Motor neuron (in vitro differentiated cells): ENCODE measurements around the gene ELFN2. TPM values are rescaled to one million over a fixed set of nuclear protein-coding genes. Genes with fewer than 3 reads are reported as not detected.

ENCODE experiments used
- ATAC-seq, 8 experiments: fragments of 200-7000 bp; cut with Tn5 transposase; replicated peaks in 6 of 8; 2 replicates each; pipeline ENCODE4 v1.8.0; 2021; ENCODE audit warnings: mild to moderate bottlenecking in 8 of 8, moderate library complexity in 8 of 8
- H3K27ac ChIP-seq, 2 donors: fragments of 250-450 bp; sonication (Bioruptor Pico); 2 replicates each; pipeline ENCODE4 v1.9.0; 2021; ENCODE audit warnings: antibody characterized with exemption in 2 of 2, mild to moderate bottlenecking in 2 of 2, moderate library complexity in 1 of 2
- H3K4me1 ChIP-seq, 2 donors: fragments of 250-450 bp; sonication (Bioruptor Pico); replicated peaks in 1 of 2; 2 replicates each; pipeline ENCODE4 v1.6.1; 2021; ENCODE audit warnings: antibody characterized with exemption in 2 of 2, mild to moderate bottlenecking in 2 of 2, moderate library complexity in 1 of 2
- H3K4me3 ChIP-seq, 5 donors: fragments of 250-450 bp; sonication (Bioruptor Pico); 2 replicates each; pipeline ENCODE4 v1.9.0; 2021; ENCODE audit warnings: antibody characterized with exemption in 5 of 5, mild to moderate bottlenecking in 5 of 5, moderate library complexity in 4 of 5
- WGBS, 10 experiments: fragments of 450-650 bp; shearing (Covaris generic); methylation state at CpG; one replicate each; pipeline ENCODE4 v1.0.0; 2022; 5-methylcytosine and 5-hydroxymethylcytosine counted together
- in situ Hi-C, 9 experiments: fragments of 400-800 bp; cut with MboI; loops; one replicate each; pipeline ENCODE4 v1.15.0; 2021; ENCODE audit warnings: low sequenced_read_pairs in 9 of 9, low pct_unique_long_range_greater_than_20kb in 2 of 9; ENCODE audit not compliant: unreplicated experiment in 9 of 9
- total RNA-seq, 8 experiments: library from RNA; unstranded; fragments of 300-600 nt; gene quantifications; 2 replicates each; pipeline versions ENCODE4 v1.2.3 to v1.2.4, GENCODE V29; 2022

Gene ELFN2
- total RNA-seq, 8 experiments from 2014 or later, result 0.27 to 7.1 (median 2.7) TPM

DNA sequence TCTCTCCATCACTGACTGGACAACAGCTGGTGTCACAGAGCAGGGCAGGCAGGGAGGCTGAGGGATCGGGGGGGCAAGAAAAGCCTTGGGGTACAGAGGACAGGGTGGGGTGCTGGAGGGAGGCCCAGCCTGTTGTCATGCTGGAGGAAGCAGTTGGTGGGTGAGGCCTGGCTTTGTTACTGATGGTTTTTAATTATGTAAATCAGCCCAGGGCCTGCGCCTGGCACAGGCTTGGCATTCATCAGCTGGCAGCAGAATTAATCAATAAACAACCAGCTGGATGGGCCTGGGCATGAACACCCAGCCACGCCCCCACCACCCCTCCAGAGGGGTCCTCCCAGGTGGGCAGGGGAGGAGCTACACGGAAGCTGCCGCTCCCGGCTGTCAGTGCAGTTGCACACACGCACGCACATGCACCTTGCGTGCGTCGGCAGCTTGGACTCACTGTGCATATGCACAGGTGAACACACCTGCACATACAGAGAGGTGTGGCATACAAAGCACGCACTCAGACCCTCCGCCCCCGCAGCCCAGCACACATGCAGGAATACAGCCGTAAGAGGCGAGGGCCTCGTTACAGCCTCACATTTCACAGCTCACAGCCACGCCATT lies 21.3 kb upstream of the ELFN2 start:
- Histone ChIP-seq H3K4me1 (peaks cover 32 to 38% of the 10 kb centered on the region in 2 donors), H3K27ac (peak overlapping the region; percentile 66 to 82), H3K4me3 (no peak overlapping the region)
- in situ Hi-C loops, result no loop called here
- 40 to 76% methylated on average over 1 to 5 of the region's 18 CpGs; no CpG with 5 or more reads in 8 of the 10 experiments for WGBS, 10 experiments
- ATAC-seq, result peak in 5 of 8 experiments; percentile 31 to 55 (median 42)

DNA sequence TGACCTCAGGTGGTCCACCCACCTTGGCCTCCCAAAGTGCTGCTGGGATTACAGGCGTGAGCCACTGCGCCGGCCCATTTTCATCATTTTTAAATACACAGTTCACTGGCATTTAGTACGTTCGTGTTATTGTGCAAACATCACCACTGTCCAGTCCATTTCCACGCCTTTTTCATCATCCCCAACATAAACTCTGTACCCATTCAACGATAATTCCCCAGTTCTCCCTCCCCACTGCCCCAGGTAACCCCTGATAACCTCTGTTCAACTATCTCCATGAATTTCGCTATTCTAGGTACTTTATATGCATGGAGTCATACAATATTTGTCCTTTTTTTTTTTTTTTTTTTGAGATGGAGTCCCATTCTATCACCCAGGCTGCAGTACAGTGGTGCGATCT lies 18.2 kb upstream of the ELFN2 start:
- H3K27ac ChIP-seq, result no peak overlapping the region
- WGBS, 10 experiments, result 39 to 100% (median 75%) methylated on average over 1 to 8 of the region's 9 CpGs; no CpG with 5 or more reads in 4 of the 10 experiments
- in situ Hi-C loops, result no loop called here
- no peak for ATAC-seq
- no peak overlapping the region for H3K4me3 ChIP-seq
- H3K4me1 ChIP-seq, result peaks cover 37 to 47% of the 10 kb centered on the region in 2 donors

DNA sequence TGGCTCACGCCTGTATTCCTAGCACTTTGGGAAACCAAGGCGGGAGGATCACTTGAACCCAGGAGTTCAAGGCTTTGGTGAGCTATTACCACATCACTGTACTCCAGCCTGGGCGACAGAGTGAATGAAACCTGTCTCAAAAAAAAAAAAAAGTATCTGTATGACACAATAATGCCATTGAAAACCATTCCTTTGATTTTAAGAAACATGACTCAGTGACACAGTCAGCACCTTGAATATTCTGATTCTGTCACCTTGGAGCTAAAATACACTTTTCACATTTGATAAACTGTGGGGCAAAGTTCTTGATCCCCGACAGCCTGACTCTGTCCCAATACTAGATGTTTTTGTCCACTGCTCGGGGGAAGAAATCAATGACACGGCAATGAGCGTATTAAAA lies 16.7 kb upstream of the ELFN2 start:
- in situ Hi-C loops, result no loop called here
- H3K4me1 ChIP-seq, result peaks cover 22 to 38% of the 10 kb centered on the region in 2 donors
- no peak overlapping the region for H3K4me3 ChIP-seq
- 53 to 100% (median 89%) methylated on average over 1 to 7 of the region's 7 CpGs; no CpG with 5 or more reads in 1 of the 10 experiments for WGBS, 10 experiments
- no peak overlapping the region for H3K27ac ChIP-seq
- ATAC-seq, result no peak

DNA sequence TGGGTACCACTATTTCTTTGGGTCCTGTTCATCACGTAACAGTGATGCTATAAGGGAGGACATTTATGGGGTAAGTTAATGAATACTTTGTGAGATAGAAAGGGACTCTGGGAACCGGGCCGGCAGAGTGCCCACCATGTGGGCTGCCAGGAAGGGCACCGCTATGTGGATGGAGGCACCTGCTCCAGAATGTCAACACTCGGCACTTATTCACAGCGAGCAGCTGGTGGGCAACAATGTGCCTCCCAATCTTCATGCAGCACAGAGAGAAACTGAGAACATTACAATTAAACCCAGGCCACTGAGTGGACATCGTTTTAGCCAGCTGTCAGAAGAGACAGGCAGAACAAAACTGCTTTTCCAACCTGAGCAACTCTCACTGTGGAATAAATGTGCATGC lies 15.8 kb upstream of the ELFN2 start:
- WGBS, 10 experiments, result 25 to 100% (median 84%) methylated on average over 1 to 7 of the region's 7 CpGs
- in situ Hi-C loops, result no loop called here
- no peak overlapping the region for H3K4me3 ChIP-seq

DNA sequence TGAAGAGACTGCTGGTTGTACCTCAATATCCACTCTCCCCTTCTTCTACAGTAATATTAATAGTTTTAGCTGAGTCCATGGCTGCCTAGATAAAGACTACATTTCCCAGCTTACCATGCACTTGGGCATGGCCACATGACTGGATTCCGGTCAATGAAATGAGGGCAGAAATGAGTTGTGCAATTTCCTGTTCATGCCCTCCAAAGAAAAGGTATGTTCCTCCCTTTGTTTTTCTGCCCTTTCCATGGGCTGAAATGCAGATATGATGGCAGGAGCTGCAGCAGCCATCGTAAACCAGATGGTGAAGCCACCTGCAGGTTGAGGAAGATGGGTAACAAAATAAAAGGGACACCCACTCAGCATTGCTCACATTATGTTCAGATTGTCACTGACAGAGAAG lies 15.3 kb upstream of the ELFN2 start:
- H3K4me1 ChIP-seq, result peaks cover 19 to 34% of the 10 kb centered on the region in 2 donors
- in situ Hi-C loops, result no loop called here
- H3K27ac ChIP-seq, result peak overlapping the region in 1 of 2 donors; percentile 35
- peak in 5 of 8 experiments; percentile 45 to 68 (median 50) for ATAC-seq
- H3K4me3 ChIP-seq, result no peak overlapping the region
- 14 to 95% (median 70%) methylated on average over 1 to 2 of the region's 2 CpGs; no CpG with 5 or more reads in 3 of the 10 experiments for WGBS, 10 experiments

More for the DNA sequence above, 15.8 kb upstream of the ELFN2 start:
- H3K4me1 ChIP-seq, result peaks cover 22 to 38% of the 10 kb centered on the region in 2 donors
- no peak for ATAC-seq
- H3K27ac ChIP-seq, result no peak overlapping the region

DNA sequence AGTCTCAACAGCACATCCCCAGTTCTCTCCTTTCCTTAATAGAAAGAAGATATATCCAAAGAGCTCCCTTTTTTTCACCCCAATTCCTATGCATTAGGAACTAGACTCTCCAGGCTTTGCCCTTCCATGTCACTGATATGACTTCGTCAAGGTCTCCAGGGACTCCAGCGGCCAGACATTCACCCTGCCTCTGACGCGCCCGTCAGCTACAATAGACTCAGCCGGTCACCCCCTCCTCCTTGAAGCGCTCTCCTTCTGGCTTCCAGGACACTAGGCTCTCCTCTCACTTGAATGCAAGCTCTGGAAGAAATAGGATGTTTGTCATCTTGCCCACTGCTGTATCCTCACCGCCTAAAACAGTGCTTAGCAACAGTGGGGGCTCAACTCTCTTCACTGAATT lies 14.9 kb upstream of the ELFN2 start:
- peak in 5 of 8 experiments; percentile 84 to 90 (median 88) for ATAC-seq
- 49 to 82% (median 68%) methylated on average over 2 to 7 of the region's 8 CpGs; no CpG with 5 or more reads in 4 of the 10 experiments for WGBS, 10 experiments
- Histone ChIP-seq H3K4me3 (no peak overlapping the region), H3K4me1 (peaks cover 17 to 30% of the 10 kb centered on the region in 2 donors), H3K27ac (peak overlapping the region in 1 of 2 donors; percentile 35)
- in situ Hi-C loops, result no loop called here

DNA sequence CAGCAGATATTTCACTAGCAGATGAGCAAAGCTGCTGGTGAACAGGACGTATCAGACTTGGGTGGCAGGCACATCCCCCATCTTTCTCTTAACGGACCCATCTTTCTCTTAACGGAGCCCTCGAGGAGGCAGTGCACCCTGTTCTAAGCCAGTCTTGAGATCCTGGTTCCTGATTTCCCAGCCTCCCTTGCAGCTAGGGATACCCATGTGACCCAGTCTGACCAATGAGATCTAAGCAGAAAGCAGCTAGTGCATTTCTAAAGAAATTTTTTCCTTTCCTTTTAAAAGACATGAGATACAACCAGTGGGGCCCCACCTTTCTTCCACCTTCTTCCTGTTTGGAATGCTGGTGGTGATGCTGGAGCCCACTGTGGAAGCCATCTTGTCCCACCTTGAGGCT lies 13.6 kb upstream of the ELFN2 start:
- H3K4me1 ChIP-seq, result peaks cover 21 to 33% of the 10 kb centered on the region in 2 donors
- WGBS, 10 experiments, result 45 to 100% (median 81%) methylated on average over 2 to 4 of the region's 4 CpGs; no CpG with 5 or more reads in 4 of the 10 experiments
- in situ Hi-C loops, result no loop called here
- no peak overlapping the region for H3K27ac ChIP-seq
- no peak for ATAC-seq
- H3K4me3 ChIP-seq, result no peak overlapping the region

DNA sequence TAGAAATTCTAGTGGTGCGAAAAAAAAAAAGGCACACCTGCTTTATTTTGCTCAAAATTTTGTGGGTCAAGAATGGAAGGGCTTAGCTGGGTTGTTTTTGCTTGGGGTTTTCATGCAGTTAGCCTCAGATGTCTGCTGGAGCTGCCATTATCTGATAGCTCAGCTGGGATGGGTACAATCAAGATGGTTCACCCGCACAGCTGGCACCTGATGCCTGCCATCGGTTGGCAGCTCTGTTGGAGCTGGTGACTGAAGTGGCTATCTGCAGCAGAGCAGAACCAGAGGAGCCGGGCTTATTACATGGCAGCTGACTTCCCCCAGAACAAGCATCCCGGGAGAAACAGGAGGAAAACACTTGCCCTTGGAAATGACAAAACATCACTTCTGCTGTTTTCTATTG lies 12.1 kb upstream of the ELFN2 start:
- in situ Hi-C loops, result loop anchor here in 1 of 9 experiments (10.0 kb wide), 1 partner anchor 125 kb away; no protein-coding TSS in a partner anchor
- no peak overlapping the region for H3K27ac ChIP-seq
- no peak overlapping the region for H3K4me3 ChIP-seq
- ATAC-seq, result no peak
- peaks cover 25 to 41% of the 10 kb centered on the region in 2 donors for H3K4me1 ChIP-seq
- 40 to 100% (median 78%) methylated on average over 1 to 4 of the region's 5 CpGs; no CpG with 5 or more reads in 3 of the 10 experiments for WGBS, 10 experiments

DNA sequence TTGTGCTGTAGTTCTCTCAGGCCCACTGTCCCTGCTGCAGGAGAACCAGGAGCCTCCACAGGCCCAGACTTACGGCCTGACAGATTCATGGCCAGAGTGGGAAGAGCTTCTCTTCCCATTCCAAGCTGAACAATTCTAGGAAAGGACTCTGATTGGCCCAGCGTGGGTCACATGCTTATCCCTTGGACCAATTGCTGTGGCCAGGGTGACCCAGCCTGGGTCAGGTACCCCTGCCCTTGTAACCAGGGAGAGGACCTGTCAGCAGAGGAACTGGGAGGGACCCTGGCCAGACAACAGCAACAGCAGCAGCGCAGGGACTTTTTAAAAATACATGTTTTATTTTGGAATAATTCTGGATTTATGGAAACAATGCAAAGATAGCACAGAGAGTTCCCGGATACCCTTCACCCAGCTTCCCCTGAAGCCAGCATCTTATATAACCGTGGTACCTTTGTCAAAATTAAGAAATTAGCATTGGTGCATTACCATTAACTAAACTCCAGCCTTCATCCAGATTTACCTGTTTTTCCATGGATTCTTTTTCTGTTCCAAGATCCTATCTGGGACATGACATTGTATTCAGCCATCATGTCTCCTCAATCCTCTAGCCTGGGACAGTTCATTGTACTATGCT lies 8.8 kb upstream of the ELFN2 start:
- WGBS, 10 experiments, result 61 to 100% (median 83%) methylated on average over 2 to 4 of the region's 5 CpGs; no CpG with 5 or more reads in 3 of the 10 experiments
- no peak for ATAC-seq
- Histone ChIP-seq H3K4me1 (peaks cover 37 to 47% of the 10 kb centered on the region in 2 donors), H3K4me3 (no peak overlapping the region), H3K27ac (no peak overlapping the region)
- in situ Hi-C loops, result loop anchor here in 1 of 9 experiments (10.0 kb wide), 1 partner anchor 121 kb away; no protein-coding TSS in a partner anchor

DNA sequence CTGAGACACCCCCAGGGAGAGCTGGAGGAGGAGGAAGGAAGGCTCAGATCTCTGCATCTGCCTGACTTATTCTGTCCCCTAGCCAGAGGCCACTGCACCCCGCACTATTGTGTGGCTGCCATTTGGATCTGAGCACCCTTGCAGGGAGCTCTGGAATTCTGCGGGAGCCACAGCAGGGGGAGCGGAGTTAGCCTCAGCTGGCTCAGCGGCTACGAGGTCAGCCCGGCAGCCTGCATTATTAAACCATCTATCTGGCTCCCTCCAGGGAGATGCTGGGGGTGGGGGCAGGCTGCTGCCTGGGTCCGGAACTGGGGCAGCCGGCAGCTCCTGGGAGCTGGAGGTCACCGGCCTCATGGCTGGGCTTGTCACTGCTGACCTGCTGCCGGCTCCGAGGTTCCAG lies 6.5 kb upstream of the ELFN2 start:
- no peak overlapping the region for H3K4me3 ChIP-seq
- peak overlapping the region; percentile 35 to 69 for H3K27ac ChIP-seq
- H3K4me1 ChIP-seq, result peaks cover 40 to 45% of the 10 kb centered on the region in 2 donors
- ATAC-seq, result peak in 5 of 8 experiments; percentile 64 to 85 (median 71)
- in situ Hi-C loops, result loop anchor here in 1 of 9 experiments (10.0 kb wide), 1 partner anchor 119 kb away; no protein-coding TSS in a partner anchor
- WGBS, 10 experiments, result 4 to 62% (median 16%) methylated on average over 2 to 6 of the region's 11 CpGs; no CpG with 5 or more reads in 6 of the 10 experiments

DNA sequence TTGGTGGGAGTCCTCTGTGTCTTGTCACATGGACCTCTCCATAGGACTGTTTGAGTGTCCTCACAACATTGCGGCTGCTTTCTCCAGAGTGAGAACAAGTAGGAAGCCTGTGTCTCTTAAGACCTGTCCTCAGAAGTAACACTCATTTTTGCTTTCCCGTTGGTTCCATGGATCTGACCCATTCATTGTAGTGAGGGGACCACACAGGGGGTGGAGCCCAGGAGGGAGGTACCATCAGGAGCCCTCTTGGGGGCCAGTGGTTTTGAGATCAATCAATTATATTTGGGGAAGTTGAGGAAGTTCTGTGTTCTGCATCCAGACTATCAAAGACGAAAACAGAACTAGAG lies 5.4 kb upstream of the ELFN2 start:
- H3K4me3 ChIP-seq, result no peak overlapping the region
- in situ Hi-C loops, result loop anchor here in 1 of 9 experiments (10.0 kb wide), 1 partner anchor 118 kb away; no protein-coding TSS in a partner anchor
- no peak for ATAC-seq
- H3K27ac ChIP-seq, result no peak overlapping the region
- WGBS, 10 experiments, result 71 to 100% (median 82%) methylated on average over 1 to 3 of the region's 3 CpGs; no CpG with 5 or more reads in 4 of the 10 experiments
- peaks cover 34 to 38% of the 10 kb centered on the region in 2 donors for H3K4me1 ChIP-seq

DNA sequence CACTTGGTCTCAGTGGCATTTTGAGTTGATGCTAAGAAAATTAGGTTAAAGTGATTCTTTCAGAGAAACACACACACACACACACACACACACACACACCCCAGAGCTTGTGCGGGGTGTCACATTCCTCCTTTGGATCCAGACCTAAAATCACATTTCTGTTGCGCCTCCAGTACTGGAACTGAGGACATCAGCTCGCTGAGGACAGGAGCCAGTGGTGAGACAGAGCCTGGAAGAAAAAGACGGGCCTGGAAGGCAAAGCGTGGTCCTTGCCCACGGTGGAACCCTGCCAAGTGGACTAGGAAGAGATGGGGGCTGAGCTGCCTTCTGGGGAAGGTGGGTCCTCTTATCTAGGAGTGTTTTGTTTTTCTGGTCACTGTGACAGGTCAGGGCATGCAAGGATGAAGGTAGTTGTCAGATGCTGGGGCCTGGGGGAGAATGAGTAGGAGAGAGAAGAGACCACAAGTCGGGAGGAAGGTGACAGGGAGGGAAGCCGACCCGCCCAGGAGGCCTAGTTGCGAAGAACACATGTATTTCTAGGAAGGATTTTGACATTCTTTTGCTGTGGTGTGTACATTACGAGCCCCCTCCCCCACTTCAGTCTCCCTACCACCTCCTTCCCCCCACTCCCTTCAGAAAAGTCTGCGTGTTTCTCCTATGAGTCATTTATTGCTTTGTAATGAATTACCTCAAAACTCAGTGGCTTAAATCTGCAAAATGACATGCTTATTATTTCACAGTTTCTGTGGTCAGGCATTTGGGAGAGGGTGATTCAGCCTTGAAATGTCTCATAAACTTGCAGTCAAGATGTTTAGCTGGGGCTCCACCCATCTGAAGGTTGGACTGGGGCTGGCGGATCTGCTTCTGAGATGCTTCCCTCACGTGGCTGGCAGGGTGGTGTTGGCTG lies 4.8 kb upstream of the ELFN2 start:
- in situ Hi-C loops, result loop anchor here in 1 of 9 experiments (10.0 kb wide), 1 partner anchor 117 kb away; no protein-coding TSS in a partner anchor
- ATAC-seq, result peak; percentile 9 to 86 (median 50)

More for the DNA sequence above, 4.8 kb upstream of the ELFN2 start:
- no peak overlapping the region for H3K4me3 ChIP-seq
- no peak overlapping the region for H3K27ac ChIP-seq
- peaks cover 38 to 40% of the 10 kb centered on the region in 2 donors for H3K4me1 ChIP-seq
- WGBS, 10 experiments, result 25 to 100% (median 90%) methylated on average over 1 to 8 of the region's 14 CpGs; no CpG with 5 or more reads in 3 of the 10 experiments
